Retina (tissue), 1 donor: Measurements from ENCODE around the gene CSF2.
A peak's percentile ranks its signal among the peaks of the same experiment; 100 is the strongest.

ENCODE experiments used
- DNase-seq: peaks from one replicate; pipeline ENCODE4 v3.0.0-alpha.2; 2016

CSF2 gene

DNA sequence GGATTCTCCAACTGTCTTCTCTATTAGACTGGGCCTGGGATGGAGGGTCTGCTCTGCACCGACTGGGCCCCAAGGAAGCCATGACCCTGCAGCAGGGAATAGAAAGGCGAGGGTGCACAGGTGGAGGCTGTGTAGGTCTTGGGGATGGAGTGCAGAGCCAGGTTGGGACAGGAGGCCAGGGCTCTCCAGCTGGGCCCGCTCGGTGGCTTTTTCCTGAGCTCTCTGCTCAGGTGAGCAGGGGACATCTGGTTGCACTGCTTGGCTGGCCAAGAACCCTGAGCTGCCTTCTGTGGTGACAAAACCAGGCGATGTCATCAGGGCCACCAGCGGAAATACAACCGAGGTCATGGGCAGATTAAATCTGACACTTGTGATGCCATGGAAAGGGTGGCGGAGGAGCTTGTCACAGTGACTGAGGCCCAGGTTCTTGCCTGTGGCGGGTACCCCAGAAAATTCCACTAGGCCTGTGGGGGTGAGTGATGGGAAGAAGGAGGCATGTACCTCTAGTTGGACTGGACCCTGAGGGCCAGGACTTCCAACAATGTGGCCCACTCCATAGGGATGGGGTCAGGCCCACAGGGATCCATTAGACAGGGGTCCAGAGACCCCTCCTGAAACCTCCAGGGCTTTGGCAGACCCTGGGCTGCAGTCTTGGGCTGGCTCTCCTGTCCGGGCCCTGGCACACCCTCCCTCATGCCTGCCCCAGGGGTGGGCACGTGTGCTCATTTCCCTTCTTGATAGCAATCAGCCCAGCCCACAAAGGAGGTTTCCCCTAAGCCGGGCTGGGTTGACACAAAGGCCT, 17.6 kb upstream of the CSF2 start:
- no peak for DNase-seq

DNA sequence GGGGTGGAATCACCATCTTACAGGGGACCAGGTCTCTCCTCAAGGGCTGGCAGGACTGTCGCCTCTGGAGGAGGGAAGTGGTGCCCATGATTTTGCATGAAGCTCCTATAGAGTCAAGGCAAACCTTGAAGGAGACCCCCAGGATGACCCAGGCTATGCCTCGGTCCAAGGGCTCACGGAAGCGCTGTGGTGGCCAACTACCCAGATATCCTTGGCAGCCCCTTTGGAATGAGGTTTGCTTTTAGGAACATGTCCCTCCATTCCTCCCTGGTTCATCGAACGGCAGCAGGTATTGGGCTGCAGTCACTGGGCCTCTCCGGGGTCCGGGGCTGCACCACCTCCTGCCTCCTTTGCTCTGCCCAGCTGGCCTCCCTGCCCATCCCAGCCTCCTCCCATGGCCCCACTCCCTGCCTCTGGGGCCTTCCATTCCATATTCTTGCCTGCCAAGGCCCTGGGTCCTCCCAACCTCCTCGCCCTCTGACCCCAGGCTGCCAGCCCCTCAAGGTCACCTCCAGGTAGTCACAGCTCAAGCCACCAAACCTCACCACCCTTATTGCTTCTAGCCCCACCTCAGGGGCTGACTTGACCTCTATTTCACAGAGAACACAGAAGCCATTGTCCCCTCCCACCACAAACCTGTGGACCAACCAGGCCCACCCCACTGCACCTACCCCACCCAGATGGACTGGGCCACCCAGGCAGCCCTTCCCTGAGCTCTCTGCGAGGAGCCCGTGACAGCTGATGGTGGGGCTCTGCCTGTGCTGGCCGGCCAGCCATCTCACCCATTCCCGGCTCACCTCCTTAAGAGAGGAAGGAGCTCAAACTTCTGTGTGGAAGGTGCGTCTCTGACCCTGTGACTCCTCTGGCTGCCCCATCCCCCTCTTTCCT, 16.7 kb upstream of the CSF2 start:
- DNase-seq = no peak

DNA sequence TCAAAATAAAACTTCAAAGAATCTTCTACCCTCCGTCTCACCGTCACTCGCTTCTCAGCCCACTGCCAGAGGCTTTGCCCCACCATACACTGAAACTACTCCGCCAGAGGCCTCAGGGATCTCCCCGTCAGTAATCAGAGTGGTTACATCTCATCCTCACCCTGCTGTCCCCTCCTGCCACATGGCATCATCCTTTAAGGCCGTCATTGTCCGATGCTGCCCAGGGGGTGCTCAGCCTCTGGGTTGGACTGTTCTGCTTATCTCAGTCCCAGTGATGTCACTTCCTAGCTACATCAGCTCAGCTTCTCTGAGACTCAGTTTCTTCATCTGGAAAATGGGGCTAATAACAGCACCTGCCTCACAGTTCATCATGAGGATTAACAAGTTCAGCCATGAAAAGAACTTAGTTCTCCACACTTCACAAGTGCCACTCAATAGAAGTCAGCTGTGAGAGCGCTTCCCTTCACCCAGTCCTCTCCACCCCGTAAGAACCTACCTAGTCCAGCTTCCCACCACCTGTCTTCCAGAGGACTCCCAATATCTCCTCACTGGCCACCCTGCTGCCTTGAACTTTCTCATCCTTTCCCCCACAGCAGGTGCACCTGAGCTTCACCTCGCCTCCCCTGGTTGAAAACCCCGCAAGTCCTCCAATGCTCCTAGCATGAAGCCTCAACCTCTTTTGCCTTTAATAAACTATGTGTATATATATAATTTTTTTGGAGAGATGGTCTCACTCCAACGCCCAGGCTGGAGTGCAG, 15.9 kb upstream of the CSF2 start:
- DNase-seq = no peak

DNA sequence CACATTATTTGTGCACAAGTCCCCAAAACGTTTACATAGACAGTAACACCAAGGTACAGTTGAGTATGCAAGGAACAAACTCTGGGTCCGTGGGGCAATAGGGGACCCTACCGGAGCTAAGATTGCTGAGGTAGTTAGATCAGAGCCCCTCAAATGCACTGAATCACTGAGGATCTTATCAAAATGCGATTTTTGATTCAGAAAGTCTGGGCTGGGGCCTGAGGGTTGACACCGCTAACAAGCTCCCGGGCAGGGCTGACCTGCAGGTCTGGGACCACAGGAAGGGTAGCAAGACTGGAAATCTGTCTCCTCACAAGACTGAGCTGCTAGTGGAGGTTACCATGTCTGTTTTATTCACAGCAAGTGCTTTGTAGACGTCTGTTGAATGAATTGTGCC, 14.9 kb upstream of the CSF2 start:
- no peak for DNase-seq

DNA sequence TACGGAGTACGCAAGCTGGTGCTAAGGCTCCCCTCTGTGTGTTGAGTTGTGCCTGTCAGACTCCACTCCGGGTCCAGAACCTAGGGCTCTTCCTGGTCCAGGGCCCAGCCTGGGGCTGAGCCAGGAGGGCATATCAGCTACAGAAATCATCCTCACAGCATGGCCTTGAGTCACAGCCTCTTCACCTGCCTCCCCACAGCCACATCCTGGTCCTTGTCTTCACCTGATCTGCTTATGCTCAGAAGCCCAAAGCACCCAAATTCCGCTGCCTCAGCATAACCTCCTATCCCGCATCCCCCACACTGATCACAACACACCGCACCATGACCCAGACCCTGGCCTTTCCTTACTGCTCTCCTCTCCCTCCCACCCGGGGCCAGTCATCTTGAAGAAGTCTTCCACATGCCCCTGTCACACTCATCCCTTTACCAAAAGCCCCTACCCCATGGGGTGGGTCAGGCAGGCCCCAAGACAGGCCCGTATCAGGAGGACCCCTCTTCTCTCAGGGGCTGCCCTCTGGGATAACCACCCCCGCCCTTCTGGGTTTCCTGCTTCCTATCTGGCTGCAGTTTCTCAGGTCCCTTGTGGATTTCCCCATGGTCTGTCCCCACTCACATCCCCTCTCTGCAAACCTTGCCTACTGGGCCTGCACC, 14.4 kb upstream of the CSF2 start:
- DNase-seq = no peak

DNA sequence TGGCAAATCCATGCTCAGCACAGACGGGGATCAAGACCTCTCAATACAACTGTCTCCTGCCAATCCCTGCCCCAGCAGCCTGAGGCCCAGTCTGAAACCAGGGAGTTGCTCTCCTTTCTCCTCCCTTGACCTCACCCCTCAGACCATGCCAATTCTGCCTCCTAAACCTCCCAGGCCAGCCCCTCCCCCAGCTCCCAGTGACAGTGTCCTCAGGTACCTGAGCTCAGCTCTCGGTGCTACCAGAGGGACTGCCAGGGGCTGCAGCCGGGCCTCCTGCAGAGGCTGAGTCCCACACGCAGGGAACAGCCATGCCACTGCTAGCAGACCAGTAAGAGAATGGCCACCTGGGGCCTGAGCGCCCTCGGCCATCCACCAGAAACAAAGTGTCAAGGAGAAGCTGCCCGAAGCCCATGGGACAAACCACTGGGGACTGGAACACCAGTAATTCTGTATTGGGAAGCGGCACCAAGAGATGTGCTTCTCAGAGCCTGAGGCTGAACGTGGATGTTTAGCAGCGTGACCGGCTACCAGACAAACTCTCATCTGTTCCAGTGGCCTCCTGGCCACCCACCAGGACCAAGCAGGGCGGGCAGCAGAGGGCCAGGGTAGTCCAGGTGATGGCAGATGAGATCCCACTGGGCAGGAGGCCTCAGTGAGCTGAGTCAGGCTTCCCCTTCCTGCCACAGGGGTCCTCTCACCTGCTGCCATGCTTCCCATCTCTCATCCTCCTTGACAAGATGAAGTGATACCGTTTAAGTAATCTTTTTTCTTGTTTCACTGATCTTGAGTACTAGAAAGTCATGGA, 13.7 kb upstream of the CSF2 start:
- no peak for DNase-seq

DNA sequence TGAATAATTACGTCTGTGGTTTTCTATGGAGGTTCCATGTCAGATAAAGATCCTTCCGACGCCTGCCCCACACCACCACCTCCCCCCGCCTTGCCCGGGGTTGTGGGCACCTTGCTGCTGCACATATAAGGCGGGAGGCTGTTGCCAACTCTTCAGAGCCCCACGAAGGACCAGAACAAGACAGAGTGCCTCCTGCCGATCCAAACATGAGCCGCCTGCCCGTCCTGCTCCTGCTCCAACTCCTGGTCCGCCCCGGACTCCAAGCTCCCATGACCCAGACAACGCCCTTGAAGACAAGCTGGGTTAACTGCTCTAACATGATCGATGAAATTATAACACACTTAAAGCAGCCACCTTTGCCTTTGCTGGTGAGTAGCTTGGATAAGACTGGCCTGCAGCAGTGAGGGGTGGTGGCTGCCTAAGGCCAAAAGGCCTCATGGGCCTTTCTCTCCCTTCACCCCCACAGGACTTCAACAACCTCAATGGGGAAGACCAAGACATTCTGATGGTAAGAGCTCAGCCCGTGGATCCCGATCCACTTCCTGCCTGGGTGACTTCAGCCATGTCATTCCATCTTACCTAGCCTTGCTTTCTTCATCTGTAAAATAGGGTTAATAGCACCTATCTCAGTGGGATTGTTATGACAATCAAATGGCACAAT, 13.0 kb upstream of the CSF2 start, which contains the start of gene IL3:
Gene IL3 (plus strand): TSS at position 155 of the 661 bp plus-strand sequence. CDS start 52 bp downstream, at position 207.
- no peak for DNase-seq

DNA sequence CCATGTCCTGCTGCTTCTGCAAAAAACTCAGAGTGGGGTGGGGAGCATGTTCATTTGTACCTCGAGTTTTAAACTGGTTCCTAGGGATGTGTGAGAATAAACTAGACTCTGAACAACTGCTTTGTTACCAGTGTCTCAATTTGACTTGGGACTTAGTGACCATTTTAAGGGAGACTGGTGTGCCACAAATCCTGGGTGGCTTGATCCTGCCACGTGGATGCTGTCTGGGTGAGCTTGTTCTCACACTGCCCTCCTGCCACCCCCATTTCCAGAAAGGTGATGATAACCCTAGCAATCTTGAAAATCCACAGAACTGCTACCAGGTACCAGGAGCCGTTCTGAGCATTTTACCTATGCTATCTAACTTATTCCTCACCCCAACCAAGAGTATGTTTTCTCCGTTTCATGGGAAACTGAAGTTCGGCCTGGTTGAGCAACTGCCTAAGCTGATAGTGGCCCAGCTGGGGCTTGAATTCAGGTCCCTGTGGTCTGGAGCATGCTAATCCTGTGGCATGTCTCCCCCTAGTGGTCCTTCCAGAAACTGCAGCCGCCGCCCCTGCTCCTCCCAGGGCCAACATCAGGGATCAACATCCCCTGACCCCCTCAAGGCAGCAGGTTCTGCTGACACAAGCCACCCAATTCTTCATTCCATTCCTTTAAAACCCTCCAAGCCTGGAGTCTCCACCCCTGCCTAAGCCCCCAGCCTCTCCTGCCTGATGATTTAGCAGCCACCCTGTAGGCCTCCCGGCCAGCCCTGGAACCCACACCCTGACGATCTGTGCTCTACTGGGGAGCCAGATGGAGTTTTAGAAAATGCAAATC, 10.3 kb upstream of the CSF2 start:
- peak; percentile 82 for DNase-seq

DNA sequence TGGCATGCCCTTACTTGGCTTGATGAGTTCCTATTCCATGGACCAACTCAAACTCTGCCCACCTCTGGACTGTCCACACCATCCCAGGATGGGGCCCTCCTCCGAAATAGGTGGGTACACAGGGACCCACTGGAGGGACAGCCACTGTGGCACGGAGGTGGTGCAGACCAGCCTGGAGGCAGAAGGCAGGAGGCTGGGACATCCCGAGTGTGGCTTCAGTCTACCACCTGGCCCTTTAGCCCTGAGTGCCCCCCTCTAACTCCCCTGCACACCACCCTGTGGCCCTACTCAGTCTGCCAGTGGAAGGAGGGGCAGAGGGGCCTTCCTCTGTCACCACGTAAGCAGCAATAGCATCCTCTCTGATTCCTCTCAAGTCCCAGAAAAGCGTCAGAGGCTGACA, 9.4 kb upstream of the CSF2 start:
- DNase-seq = no peak

DNA sequence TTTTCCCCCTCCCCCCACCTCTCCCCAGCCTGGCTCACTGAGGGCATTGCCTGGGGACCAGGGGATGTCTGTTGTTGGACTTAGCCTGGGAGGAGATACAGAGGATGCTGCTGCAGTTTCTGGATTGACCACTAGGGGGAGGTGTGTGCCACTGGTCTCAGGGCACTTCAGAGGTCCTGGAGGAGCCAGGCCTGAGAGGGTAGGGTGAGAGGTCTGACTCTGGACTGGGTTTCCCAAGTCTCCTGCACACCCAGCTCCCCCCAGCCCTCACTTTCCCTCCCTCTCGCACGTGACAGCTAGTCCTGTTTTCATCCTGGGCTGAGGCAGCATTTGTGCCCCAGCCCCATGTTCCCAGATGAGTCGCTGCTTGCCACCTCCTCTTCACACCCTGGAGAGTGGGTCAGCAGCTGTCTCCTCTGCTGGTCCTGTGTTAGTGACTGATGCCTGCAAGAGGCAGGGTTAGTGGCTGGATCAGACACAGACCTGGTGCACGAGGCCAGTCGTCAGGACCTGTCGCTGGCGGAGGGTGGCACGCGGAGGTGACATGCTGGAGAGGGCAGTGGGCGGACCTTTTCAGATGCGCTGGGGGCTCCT, 8.8 kb upstream of the CSF2 start:
- DNase-seq = peak; percentile 83

DNA sequence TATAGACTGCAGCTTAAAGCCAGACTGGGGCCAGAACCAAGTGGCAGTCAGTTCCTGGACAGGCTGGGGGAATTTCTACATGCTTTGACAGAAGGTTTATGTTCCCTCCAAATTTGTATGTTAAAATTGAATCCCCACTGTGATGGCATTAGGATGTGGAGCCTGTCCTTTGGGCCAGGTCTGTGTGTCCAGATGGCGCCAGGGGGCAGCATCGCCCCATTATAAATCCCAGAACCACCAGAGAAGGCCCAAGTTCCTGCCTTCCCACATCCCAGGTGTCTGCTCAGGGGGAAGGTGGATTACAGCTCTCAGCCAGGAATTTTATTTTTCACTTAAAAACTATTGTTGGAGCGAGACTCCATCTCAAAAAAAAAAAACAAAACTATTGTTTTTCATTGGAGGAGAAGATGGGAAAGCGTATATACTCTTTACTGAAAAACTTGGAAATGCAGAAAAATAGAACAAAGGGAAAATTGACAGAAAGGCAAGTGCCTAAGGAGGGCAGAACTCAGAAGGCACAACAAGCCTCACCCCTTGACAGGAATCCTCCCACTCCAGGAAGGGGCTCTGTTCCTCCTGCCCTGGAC, 8.1 kb upstream of the CSF2 start:
- DNase-seq = peak; percentile 48

DNA sequence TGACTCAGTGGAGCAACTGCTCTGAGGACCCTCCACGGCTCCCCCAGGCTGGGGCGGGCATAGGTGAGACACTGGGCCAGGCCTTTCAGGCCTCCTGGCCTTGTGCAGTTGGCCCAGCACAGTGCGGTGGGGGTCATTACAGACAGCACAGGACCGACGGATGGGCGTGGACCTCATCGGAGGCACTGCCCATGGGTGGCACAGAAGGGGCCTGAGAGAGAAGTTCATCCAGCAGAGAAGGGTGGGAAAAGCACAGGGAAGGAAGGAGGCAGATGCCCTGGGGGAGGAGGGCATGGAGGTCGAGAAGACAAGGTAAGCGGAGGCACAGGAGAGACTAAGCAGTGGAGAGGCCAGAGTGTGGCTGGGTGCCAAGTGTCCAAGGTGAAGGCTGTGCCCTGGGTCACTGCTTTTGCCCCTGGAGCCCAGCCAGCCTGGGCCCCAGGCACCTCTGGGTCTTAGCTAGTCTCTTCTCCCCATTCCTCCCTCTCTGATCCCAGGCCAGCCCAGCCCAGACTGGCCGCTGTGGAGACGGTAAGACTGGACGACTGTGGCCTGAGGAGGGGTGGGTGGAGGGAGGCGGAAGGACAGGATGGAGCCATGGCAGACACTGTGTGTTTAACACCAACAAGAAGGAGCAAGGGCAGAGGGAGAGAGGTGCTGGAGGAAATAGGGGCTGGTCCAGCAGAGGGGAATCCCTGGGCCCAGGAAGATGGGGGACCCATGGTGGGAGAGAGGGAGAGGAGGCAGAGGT, 7.5 kb upstream of the CSF2 start:
- DNase-seq = no peak

DNA sequence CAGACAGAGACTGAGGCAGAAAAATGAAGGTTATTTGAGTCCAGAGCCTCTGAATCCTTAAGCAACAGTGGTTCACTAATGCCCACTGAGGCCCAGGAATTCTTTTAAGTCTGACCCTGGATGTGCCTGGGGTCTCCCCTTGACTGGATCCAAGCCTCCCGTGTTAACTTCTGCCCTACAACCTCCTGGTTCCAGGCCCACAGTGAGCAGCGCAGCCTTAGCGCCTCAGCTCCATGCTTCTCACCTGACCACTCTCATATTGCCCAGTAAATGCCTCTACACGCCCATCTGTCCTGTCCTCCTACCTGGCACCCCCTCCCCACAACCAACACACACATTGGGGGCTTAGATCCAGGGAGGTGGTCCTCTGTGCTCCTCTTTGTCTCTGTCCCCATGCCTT, 6.7 kb upstream of the CSF2 start:
- no peak for DNase-seq

DNA sequence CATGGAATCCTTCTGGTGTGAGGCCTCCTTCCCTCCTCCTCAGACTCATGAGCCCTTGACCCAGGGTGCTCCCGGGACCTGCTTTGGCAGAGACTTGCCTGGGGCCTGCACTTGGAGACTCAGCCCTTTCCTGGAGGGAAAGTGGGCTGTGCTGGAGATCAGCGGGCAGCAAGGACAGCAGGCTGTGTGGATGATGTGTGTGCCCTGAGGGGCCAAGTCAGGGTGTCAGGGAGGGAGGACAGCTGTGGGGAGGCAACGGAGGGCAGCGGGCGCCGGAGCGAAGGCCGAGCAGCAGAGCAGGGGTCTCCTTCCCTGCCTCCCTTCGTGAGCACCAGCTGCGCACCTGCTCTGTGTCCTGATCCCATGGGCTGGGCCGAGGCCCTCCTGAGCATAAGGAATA, 6.1 kb upstream of the CSF2 start:
- DNase-seq = no peak

DNA sequence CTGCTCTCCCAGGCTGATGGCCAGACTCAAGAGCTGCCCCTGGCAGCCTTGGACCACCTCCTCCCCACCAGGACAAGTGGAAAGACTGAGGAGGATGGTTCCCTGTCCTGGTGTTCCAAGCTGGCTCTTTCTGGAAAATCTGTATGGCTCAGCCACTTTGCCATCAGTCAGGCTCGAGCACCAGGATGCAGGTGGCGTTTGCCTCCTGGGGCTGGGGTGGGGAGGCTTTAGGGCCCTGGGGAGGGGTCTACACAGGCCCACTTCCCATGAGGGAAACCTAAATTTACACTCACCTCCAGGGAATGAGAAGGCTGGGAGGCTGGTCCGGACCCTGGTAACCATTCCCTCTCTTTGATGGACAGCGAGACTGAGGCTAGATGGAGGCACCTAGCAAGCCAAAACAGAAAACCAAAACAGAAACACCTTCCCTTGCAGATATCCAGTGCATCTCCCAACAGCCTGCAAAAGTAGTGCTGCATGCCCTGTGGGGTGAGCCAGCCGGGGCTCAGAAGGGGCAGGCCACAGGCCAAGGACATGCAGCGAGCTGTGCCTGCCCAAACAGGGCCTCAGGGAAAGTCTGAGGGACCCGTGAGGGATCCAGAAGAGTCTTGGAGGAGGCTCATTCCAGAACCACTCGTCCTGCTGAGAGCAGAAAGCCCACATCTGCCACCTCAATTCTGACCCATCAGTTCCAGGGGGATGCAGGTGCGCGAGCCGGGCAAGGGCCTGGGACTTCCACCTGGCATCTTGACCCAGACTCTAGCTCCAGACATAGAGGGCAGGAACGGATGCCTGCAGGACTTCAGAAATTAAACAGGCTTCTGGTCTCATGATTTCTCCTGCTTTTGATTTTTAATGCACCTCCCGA, 5.4 kb upstream of the CSF2 start:
- no peak for DNase-seq

DNA sequence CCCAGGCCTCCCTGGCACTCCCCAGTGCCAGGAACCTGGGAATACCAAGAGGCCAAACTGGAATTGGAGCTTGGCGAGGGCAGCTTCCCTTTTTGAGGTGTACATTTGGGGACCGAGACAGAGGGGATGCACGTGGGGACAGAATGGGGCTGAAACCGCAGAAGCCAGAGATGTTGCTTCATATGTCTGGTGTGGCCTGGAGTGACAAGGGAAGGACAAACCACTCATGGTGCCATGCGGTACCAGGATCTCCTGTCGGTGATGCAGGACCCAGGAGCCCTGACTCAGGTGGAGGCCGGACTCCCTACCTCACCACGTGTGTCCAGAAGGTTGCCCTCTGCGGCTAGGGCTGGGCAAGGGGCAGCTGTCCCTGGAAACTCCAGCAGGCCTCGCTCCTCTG, 4.0 kb upstream of the CSF2 start:
- DNase-seq = no peak

DNA sequence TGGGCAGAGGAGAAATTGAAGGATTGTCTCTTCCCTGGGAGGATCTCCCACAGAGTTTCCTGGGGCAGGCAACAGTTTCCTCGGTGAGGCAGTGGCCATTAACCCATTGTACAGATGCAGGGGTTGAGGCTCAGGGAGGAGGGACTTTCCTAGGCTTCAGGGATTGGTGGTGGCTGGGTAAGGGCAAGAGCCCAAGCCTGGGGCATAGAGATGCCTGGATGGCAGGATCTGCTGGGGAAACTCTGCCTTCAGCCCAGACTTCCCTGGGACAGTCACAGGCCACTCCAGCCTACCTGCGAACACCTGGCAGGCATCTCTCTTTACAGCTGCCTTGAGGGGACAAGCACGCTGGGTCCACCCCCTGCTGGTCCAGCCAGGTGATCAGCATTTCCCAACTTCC, 3.6 kb upstream of the CSF2 start:
- no peak for DNase-seq
